ENCODE results near the gene TRIM58.

GRCh38 chr1:247857069-247857984 is at the start of gene TRIM58:
- TF ChIP-seq CTCF (conservative IDR thresholded peaks at IDR 0.05; ENCODE audit: low read depth, low read length) (no peak), POLR2A (IDR thresholded peaks at IDR 0.05; ENCODE audit: low read depth, low read length) (no peak), NFE2L2 (IDR thresholded peaks at IDR 0.05; ENCODE audit: low read depth, low read length) (no peak)

All from IMR-90 (cell line).